ENCODE results near the gene NT5DC2.

Gene NT5DC2

DNA sequence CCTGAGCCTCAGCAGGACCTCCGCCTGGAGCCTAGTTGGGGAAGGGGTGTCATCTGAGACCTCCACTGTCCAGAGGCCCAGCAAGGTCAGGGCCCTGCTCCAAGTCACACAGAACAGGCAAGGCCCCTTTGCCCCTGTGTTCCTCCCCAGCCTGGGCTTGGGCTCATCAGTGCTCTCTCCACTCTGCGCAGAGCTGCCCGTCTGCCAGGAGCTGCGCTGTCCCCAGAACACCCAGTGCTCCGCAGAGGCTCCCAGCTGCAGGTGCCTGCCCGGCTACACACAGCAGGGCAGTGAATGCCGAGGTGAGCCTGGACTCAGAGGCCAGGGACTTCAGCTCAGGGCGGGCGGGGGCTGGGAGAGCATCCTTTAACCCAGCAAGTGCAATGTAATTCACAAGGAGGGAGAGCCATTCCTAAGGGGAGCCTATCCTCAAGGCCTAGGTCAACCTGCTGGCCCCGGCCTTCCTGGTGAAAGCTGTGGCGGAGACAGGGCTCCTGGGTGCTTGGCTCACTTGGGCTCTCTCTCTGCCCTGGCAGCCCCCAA, 30.8 kb downstream of the NT5DC2 start:
- Histone ChIP-seq H4K20me1 (ENCODE audit: insufficient read depth, low read length, poor library complexity, severe bottlenecking) (no peaks in the 10 kb centered on the region), H3K36me3 (ENCODE audit: insufficient read depth, low read length) (no peaks in the 10 kb centered on the region), H3K9ac (ENCODE audit: low read depth, low read length, poor library complexity, severe bottlenecking) (no peak overlapping the region), H3K9me2 (replicated peaks; ENCODE audit: low read depth, low read length) (no peaks in the 10 kb centered on the region), H3K4me3 (ENCODE audit: low read length, poor library complexity, severe bottlenecking) (no peak overlapping the region), H3K4me1 (ENCODE audit: insufficient read depth, low read length, poor library complexity, severe bottlenecking) (no peaks in the 10 kb centered on the region), H2AFZ (ENCODE audit: low read length) (no peak overlapping the region), H3F3A (ENCODE audit: low read depth) (no peaks in the 10 kb centered on the region), H3K9me3 (ENCODE audit: insufficient read depth, low read depth, low read length) (no peaks in the 10 kb centered on the region), H3K4me2 (ENCODE audit: low read depth, low read length, poor library complexity, severe bottlenecking) (no peak overlapping the region), H3K79me2 (ENCODE audit: insufficient read depth, low read length) (no peaks in the 10 kb centered on the region), H3K27me3 (ENCODE audit: insufficient read depth, low read length, poor library complexity, severe bottlenecking) (no peaks in the 10 kb centered on the region)
- TF ChIP-seq, protein P1, sequence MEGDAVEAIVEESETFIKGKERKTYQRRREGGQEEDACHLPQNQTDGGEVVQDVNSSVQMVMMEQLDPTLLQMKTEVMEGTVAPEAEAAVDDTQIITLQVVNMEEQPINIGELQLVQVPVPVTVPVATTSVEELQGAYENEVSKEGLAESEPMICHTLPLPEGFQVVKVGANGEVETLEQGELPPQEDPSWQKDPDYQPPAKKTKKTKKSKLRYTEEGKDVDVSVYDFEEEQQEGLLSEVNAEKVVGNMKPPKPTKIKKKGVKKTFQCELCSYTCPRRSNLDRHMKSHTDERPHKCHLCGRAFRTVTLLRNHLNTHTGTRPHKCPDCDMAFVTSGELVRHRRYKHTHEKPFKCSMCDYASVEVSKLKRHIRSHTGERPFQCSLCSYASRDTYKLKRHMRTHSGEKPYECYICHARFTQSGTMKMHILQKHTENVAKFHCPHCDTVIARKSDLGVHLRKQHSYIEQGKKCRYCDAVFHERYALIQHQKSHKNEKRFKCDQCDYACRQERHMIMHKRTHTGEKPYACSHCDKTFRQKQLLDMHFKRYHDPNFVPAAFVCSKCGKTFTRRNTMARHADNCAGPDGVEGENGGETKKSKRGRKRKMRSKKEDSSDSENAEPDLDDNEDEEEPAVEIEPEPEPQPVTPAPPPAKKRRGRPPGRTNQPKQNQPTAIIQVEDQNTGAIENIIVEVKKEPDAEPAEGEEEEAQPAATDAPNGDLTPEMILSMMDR (conservative IDR thresholded peaks at IDR 0.05; ENCODE audit: low read length) = no peak
- TF ChIP-seq EZH2phosphoT487 (IDR thresholded peaks at IDR 0.05; ENCODE audit: borderline replicate concordance) = no peak

DNA sequence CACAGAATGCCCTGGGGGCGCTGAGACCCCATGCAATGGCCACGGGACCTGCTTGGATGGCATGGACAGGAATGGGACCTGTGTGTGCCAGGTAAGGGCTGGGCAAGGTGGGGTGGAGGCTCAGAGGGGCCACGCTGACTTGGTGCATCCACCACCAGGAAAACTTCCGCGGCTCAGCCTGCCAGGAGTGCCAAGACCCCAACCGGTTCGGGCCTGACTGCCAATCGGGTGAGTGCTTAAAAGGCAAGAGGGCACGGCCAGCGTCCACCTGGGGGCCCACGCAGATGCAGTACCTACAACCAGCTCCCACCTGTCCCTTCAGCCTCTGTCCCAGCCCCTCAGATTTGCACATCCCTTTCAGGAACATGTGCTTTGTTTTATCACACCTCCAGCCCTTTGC, 31.7 kb downstream of the NT5DC2 start:
- H3K4me3 ChIP-seq (ENCODE audit: low read length, poor library complexity, severe bottlenecking) = no peak overlapping the region
- TF ChIP-seq, protein P1 (conservative IDR thresholded peaks at IDR 0.05; ENCODE audit: low read length) = no peak
- no peak for TF ChIP-seq EZH2phosphoT487 (IDR thresholded peaks at IDR 0.05; ENCODE audit: borderline replicate concordance)
- H2AFZ ChIP-seq (ENCODE audit: low read length) = no peak overlapping the region
- no peak overlapping the region for H3K9ac ChIP-seq (ENCODE audit: low read depth, low read length, poor library complexity, severe bottlenecking)
- no peaks in the 10 kb centered on the region for H3K9me2 ChIP-seq (replicated peaks; ENCODE audit: low read depth, low read length)
- no peaks in the 10 kb centered on the region for H3K36me3 ChIP-seq (ENCODE audit: insufficient read depth, low read length)
- H3K27me3 ChIP-seq (ENCODE audit: insufficient read depth, low read length, poor library complexity, severe bottlenecking) = no peaks in the 10 kb centered on the region
- H4K20me1 ChIP-seq (ENCODE audit: insufficient read depth, low read length, poor library complexity, severe bottlenecking) = no peaks in the 10 kb centered on the region
- H3K9me3 ChIP-seq (ENCODE audit: insufficient read depth, low read depth, low read length) = no peaks in the 10 kb centered on the region
- no peak overlapping the region for H3K4me2 ChIP-seq (ENCODE audit: low read depth, low read length, poor library complexity, severe bottlenecking)
- H3F3A ChIP-seq (ENCODE audit: low read depth) = no peaks in the 10 kb centered on the region
- no peaks in the 10 kb centered on the region for H3K79me2 ChIP-seq (ENCODE audit: insufficient read depth, low read length)
- H3K4me1 ChIP-seq (ENCODE audit: insufficient read depth, low read length, poor library complexity, severe bottlenecking) = no peaks in the 10 kb centered on the region

DNA sequence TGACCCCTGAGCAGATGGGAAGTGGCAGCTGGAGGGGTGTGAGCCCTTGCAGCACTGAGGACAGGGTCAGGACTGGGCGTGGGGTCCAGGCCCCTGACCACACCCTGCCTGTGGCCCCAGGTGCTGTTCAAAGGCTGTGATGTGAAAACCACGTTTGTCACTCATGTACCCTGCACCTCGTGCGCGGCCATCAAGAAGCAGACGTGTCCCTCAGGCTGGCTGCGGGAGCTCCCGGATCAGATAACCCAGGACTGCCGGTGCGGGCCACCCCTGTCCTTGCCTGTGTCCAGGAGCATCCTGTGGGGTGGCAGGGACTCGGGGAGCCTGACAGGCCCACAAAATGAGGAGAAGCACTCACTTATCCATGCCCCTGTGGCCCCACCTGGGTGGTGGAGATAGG, 32.6 kb downstream of the NT5DC2 start:
- H2AFZ ChIP-seq (ENCODE audit: low read length) = no peak overlapping the region
- H3K9me3 ChIP-seq (ENCODE audit: insufficient read depth, low read depth, low read length) = no peaks in the 10 kb centered on the region
- no peaks in the 10 kb centered on the region for H3K79me2 ChIP-seq (ENCODE audit: insufficient read depth, low read length)
- no peaks in the 10 kb centered on the region for H3F3A ChIP-seq (ENCODE audit: low read depth)
- no peak overlapping the region for H3K9ac ChIP-seq (ENCODE audit: low read depth, low read length, poor library complexity, severe bottlenecking)
- H3K4me2 ChIP-seq (ENCODE audit: low read depth, low read length, poor library complexity, severe bottlenecking) = no peak overlapping the region
- H3K9me2 ChIP-seq (replicated peaks; ENCODE audit: low read depth, low read length) = no peaks in the 10 kb centered on the region
- TF ChIP-seq, protein P1 (conservative IDR thresholded peaks at IDR 0.05; ENCODE audit: low read length) = no peak
- no peak for TF ChIP-seq EZH2phosphoT487 (IDR thresholded peaks at IDR 0.05; ENCODE audit: borderline replicate concordance)
- no peaks in the 10 kb centered on the region for H3K36me3 ChIP-seq (ENCODE audit: insufficient read depth, low read length)
- H3K27me3 ChIP-seq (ENCODE audit: insufficient read depth, low read length, poor library complexity, severe bottlenecking) = no peaks in the 10 kb centered on the region
- H3K4me1 ChIP-seq (ENCODE audit: insufficient read depth, low read length, poor library complexity, severe bottlenecking) = no peaks in the 10 kb centered on the region
- H3K4me3 ChIP-seq (ENCODE audit: low read length, poor library complexity, severe bottlenecking) = no peak overlapping the region
- no peaks in the 10 kb centered on the region for H4K20me1 ChIP-seq (ENCODE audit: insufficient read depth, low read length, poor library complexity, severe bottlenecking)

Measured in Loucy (cell line).